ENCODE measurements around the gene LRP1B. TPM values are rescaled to one million over a fixed set of nuclear protein-coding genes. Genes with fewer than 3 reads are reported as not detected.

The LRP1B gene
- polyA plus RNA-seq, 1 donor from 2014 or later, result 12.7 TPM

DNA sequence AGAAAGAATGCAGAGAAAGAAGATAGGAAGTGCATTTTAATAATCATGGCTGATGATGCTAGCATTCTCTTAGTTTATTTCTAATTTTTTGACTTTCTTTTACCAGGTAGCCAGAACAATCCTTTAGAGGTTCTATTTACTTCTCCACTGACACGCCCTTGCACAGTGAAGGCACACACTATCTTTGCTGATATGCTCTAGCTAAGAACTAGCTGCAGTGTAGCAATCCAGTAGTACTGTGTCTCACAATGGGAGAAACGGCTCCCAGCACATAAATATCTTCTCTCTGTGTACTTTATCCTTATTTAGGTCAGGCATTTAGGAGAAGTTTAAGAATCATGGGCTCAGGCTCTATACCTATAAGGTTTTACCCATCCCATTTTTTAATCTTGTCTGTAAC, 1005.4 kb downstream of the LRP1B start:
- H3K4me3 ChIP-seq (ENCODE audit: low read length), result no peak overlapping the region
- no peak for TF ChIP-seq EZH2 (IDR thresholded peaks at IDR 0.05; ENCODE audit: borderline replicate concordance, insufficient read depth, low read length, poor library complexity, severe bottlenecking)
- no peak for TF ChIP-seq SMC3 (conservative IDR thresholded peaks at IDR 0.05; ENCODE audit: poor library complexity)
- TF ChIP-seq, protein P1, sequence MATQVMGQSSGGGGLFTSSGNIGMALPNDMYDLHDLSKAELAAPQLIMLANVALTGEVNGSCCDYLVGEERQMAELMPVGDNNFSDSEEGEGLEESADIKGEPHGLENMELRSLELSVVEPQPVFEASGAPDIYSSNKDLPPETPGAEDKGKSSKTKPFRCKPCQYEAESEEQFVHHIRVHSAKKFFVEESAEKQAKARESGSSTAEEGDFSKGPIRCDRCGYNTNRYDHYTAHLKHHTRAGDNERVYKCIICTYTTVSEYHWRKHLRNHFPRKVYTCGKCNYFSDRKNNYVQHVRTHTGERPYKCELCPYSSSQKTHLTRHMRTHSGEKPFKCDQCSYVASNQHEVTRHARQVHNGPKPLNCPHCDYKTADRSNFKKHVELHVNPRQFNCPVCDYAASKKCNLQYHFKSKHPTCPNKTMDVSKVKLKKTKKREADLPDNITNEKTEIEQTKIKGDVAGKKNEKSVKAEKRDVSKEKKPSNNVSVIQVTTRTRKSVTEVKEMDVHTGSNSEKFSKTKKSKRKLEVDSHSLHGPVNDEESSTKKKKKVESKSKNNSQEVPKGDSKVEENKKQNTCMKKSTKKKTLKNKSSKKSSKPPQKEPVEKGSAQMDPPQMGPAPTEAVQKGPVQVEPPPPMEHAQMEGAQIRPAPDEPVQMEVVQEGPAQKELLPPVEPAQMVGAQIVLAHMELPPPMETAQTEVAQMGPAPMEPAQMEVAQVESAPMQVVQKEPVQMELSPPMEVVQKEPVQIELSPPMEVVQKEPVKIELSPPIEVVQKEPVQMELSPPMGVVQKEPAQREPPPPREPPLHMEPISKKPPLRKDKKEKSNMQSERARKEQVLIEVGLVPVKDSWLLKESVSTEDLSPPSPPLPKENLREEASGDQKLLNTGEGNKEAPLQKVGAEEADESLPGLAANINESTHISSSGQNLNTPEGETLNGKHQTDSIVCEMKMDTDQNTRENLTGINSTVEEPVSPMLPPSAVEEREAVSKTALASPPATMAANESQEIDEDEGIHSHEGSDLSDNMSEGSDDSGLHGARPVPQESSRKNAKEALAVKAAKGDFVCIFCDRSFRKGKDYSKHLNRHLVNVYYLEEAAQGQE (IDR thresholded peaks at IDR 0.05; ENCODE audit: borderline replicate concordance), result no peak
- TF ChIP-seq, protein P2, sequence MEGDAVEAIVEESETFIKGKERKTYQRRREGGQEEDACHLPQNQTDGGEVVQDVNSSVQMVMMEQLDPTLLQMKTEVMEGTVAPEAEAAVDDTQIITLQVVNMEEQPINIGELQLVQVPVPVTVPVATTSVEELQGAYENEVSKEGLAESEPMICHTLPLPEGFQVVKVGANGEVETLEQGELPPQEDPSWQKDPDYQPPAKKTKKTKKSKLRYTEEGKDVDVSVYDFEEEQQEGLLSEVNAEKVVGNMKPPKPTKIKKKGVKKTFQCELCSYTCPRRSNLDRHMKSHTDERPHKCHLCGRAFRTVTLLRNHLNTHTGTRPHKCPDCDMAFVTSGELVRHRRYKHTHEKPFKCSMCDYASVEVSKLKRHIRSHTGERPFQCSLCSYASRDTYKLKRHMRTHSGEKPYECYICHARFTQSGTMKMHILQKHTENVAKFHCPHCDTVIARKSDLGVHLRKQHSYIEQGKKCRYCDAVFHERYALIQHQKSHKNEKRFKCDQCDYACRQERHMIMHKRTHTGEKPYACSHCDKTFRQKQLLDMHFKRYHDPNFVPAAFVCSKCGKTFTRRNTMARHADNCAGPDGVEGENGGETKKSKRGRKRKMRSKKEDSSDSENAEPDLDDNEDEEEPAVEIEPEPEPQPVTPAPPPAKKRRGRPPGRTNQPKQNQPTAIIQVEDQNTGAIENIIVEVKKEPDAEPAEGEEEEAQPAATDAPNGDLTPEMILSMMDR (IDR thresholded peaks at IDR 0.05; ENCODE audit: poor library complexity, severe bottlenecking), result no peak
- no peak for TF ChIP-seq RAD21 (conservative IDR thresholded peaks at IDR 0.05)
- no peak for TF ChIP-seq TAF1 (IDR thresholded peaks at IDR 0.05; ENCODE audit: low read depth)
- TF ChIP-seq MXI1 (conservative IDR thresholded peaks at IDR 0.05; ENCODE audit: poor library complexity, severe bottlenecking), result no peak
- TF ChIP-seq EP300 (conservative IDR thresholded peaks at IDR 0.05; ENCODE audit: poor library complexity, severe bottlenecking), result no peak
- TF ChIP-seq POLR2AphosphoS5 (IDR thresholded peaks at IDR 0.05), result no peak

DNA sequence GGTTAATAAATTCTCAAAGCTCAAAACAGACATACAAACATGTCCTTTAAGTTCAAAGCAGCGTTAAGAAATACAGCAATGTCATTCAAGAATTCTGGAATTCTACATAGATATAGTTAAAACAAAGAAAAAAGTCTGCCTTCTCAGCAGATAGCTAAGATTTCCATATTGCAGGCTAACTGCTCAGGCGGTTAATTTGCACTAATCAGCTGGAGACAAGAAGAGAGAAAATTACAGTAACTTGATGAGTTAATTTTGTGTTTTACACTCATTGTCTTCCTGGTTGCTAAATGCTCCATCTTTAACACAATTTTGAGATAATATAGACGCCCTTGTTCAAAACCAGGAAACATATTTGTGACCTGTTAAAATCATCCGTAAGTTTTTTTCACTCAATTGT, 1012.0 kb downstream of the LRP1B start:
- Histone ChIP-seq H2AFZ (ENCODE audit: low read depth, low read length) (no peak overlapping the region), H4K20me1 (ENCODE audit: insufficient read depth) (no peaks in the 10 kb centered on the region), H3K79me2 (replicated peaks; ENCODE audit: insufficient read depth, low read length) (no peaks in the 10 kb centered on the region), H3K9me3 (ENCODE audit: low read length) (no peaks in the 10 kb centered on the region), H3K9me2 (ENCODE audit: insufficient read depth, low read length) (no peaks in the 10 kb centered on the region), H3K4me2 (ENCODE audit: low read length) (no peak overlapping the region), H3K27me3 (ENCODE audit: insufficient read depth, low read depth, low read length) (no peaks in the 10 kb centered on the region), H3K4me3 (ENCODE audit: low read length) (no peak overlapping the region), H3K9ac (ENCODE audit: low read length) (no peak overlapping the region), H3K27ac (ENCODE audit: low read length) (no peak overlapping the region), H3F3A (ENCODE audit: insufficient read depth, low read length, poor library complexity, severe bottlenecking) (no peaks in the 10 kb centered on the region), H3K36me3 (ENCODE audit: insufficient read depth, low read length) (no peaks in the 10 kb centered on the region)
- no peak for TF ChIP-seq TAF1 (IDR thresholded peaks at IDR 0.05; ENCODE audit: low read depth)
- TF ChIP-seq EZH2 (IDR thresholded peaks at IDR 0.05; ENCODE audit: borderline replicate concordance, insufficient read depth, low read length, poor library complexity, severe bottlenecking), result no peak
- TF ChIP-seq, protein P1 (IDR thresholded peaks at IDR 0.05; ENCODE audit: borderline replicate concordance), result no peak
- no peak for TF ChIP-seq POLR2AphosphoS5 (IDR thresholded peaks at IDR 0.05)
- TF ChIP-seq EP300 (conservative IDR thresholded peaks at IDR 0.05; ENCODE audit: poor library complexity, severe bottlenecking), result no peak
- no peak for TF ChIP-seq RAD21 (conservative IDR thresholded peaks at IDR 0.05)
- TF ChIP-seq, protein P2 (IDR thresholded peaks at IDR 0.05; ENCODE audit: poor library complexity, severe bottlenecking), result no peak
- no peak for TF ChIP-seq SMC3 (conservative IDR thresholded peaks at IDR 0.05; ENCODE audit: poor library complexity)
- TF ChIP-seq MXI1 (conservative IDR thresholded peaks at IDR 0.05; ENCODE audit: poor library complexity, severe bottlenecking), result no peak

More for the DNA sequence above, 1005.4 kb downstream of the LRP1B start:
- Histone ChIP-seq H3K9me2 (ENCODE audit: insufficient read depth, low read length) (no peaks in the 10 kb centered on the region), H2AFZ (ENCODE audit: low read depth, low read length) (no peak overlapping the region), H3K36me3 (ENCODE audit: insufficient read depth, low read length) (no peaks in the 10 kb centered on the region), H3K9me3 (ENCODE audit: low read length) (no peaks in the 10 kb centered on the region), H4K20me1 (ENCODE audit: insufficient read depth) (no peaks in the 10 kb centered on the region), H3K9ac (ENCODE audit: low read length) (no peak overlapping the region), H3F3A (ENCODE audit: insufficient read depth, low read length, poor library complexity, severe bottlenecking) (no peaks in the 10 kb centered on the region), H3K27me3 (ENCODE audit: insufficient read depth, low read depth, low read length) (no peaks in the 10 kb centered on the region), H3K27ac (ENCODE audit: low read length) (no peak overlapping the region), H3K4me2 (ENCODE audit: low read length) (no peak overlapping the region), H3K79me2 (replicated peaks; ENCODE audit: insufficient read depth, low read length) (no peaks in the 10 kb centered on the region)

Measured in neural cell (in vitro differentiated cells).